GM21390 (cell line): ENCODE measurements around the gene GPR137C.

Experiments
- ATAC-seq: cut with Tn5 transposase; IDR thresholded peaks from one replicate; pipeline ENCODE4 v1.9.1; 2021; ENCODE audit not compliant: unreplicated experiment

Gene GPR137C

GRCh38 chr14:52661314-52661713, 108.7 kb downstream of the GPR137C start:
- ATAC-seq = no peak

DNA sequence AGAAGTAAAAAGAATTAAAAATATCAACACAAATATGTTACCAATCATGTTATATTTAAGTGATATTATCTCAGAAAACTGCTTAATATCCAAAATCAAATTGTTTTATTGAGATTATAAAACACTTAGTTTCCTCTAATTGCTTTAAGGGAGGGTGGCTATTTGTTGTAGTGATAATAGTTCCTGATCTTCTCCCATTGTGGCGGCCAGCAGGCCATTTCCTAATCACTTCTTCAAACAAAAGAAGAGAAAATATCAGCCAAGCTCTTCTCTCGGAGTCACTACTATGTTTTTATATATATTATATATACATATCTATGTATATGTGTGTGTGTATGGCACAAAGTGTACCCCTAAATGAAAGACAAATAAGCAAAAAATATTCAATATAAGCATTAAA, 111.2 kb downstream of the GPR137C start:
- no peak for ATAC-seq

- ATAC-seq = no peak
These were observed 126.0 kb downstream of the GPR137C start for GRCh38 chr14:52678591-52678990.

DNA sequence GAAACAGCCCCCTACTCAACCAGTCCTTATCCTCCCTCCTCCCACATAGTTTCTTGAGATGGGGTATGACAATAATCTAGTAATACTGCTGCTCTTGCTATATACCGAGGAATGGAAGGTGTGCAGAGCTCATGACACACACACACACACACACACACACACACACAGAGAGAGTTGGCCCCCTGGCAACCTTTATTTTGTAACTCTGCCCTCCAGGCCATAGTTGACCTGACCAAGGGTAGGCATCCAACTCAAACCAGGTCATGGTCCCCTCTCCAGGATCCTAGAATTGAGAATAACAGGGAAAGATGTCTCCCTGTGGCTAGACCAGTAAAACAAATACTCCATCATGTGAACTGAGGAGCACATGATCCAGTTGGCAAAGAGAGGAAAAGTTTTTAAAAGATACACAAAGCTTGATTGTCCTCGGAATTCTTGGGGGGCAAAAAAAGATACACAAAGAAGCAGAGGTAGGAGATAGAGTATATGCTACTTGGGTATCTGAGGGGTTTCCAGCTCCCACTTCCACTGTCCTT, 131.4 kb downstream of the GPR137C start:
- ATAC-seq = no peak

- no peak for ATAC-seq
These were observed 133.5 kb downstream of the GPR137C start for GRCh38 chr14:52686176-52686575.
